Measurements from ENCODE around the gene NEMP1.

DNA sequence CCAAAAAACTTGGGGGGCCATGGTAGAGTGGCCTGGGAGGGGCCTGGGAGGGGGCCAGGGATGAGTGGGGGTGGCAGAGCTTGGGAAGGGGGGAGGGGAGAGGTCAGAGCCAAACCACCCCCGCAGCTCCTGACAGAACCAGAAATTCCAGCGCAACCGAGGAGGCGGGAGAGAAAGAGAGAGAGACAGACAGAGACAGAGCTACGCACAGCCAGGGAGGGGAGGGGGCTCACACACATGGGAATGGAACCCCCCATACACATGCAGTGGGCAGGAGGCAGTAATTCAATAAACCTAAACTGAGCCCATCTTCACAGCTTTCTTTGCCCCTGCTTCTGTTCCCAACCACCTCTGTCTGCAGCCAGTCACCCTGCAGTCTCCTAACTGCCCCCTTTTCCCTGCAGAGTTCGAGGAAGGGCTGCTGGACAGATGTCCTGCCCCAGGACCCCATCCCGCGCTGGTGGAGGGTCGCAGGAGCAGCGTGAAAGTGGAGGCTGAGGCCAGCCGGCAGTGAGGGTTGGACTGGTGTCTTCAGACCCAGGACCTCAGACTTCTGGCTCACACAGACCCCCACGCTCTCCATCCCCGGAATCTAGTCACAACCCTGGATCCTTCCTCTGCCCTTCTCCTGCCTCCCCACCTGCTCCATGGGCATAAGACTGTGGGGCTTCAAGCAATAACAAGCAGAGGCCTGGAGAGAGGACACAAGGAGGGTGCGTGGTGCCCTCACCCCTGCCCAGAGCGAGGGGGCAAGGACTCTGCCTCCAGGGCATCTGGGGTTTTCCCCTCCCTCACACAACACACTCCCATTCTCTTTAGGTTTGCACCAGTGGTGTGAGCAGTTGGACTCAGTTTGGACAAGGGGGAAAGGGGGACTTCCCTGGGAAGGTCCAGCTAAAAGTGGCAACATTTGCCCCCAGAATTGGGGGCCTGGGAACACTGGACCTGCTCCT is 15.9 kb upstream of the NEMP1 start:
- TF ChIP-seq, protein P1, sequence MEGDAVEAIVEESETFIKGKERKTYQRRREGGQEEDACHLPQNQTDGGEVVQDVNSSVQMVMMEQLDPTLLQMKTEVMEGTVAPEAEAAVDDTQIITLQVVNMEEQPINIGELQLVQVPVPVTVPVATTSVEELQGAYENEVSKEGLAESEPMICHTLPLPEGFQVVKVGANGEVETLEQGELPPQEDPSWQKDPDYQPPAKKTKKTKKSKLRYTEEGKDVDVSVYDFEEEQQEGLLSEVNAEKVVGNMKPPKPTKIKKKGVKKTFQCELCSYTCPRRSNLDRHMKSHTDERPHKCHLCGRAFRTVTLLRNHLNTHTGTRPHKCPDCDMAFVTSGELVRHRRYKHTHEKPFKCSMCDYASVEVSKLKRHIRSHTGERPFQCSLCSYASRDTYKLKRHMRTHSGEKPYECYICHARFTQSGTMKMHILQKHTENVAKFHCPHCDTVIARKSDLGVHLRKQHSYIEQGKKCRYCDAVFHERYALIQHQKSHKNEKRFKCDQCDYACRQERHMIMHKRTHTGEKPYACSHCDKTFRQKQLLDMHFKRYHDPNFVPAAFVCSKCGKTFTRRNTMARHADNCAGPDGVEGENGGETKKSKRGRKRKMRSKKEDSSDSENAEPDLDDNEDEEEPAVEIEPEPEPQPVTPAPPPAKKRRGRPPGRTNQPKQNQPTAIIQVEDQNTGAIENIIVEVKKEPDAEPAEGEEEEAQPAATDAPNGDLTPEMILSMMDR (IDR thresholded peaks at IDR 0.05): no peak
- no peak for TF ChIP-seq POLR2A (IDR thresholded peaks at IDR 0.05)
